SH-SY5Y (cell line): ENCODE results near the gene MPG.

Source experiments
- GATA2 ChIP-seq: IDR thresholded peaks from 2 replicates; pipeline ENCODE4 v1.6.1; 2011; ENCODE audit warnings: mild to moderate bottlenecking, low read depth, low read length
- GATA3 ChIP-seq: IDR thresholded peaks from 2 replicates; pipeline ENCODE4 v1.6.1; 2011; ENCODE audit warnings: low read depth, mild to moderate bottlenecking, low read length, moderate library complexity

MPG gene

DNA sequence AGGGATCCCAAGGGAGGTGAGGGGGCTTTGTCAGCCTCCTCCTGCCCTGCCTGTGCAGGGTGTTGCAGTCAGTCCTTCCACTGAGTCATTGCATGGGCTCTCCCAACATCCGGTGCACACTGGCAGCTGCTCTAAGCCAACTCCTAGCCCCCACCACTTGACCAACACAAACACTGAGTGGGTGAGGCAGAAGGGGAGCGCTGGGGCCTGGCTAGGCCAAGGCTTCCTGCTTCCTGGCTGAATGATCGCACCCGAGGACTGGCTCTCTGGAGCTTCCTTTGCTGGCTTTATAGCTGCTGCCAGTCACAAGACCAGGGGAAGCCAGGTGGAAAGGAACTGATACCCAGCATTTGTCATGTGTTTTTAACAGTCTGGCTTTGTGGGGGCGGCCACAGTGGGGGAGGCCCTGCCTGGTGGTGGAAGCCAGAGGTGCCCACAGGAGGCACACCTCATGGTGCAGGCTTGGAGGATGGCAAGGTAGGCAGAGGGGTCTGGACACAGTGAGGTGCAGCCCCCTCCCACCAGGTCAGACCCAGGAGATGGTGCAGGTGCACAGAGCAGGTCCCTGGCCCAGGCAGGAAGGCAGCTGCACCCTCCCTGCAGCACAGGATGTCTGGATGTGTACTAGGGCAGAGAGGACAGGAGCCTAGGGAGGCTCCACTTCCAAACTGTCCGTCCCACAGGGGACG, 6.8 kb downstream of the MPG start:
- TF ChIP-seq GATA2 (no peak), GATA3 (no peak)

DNA sequence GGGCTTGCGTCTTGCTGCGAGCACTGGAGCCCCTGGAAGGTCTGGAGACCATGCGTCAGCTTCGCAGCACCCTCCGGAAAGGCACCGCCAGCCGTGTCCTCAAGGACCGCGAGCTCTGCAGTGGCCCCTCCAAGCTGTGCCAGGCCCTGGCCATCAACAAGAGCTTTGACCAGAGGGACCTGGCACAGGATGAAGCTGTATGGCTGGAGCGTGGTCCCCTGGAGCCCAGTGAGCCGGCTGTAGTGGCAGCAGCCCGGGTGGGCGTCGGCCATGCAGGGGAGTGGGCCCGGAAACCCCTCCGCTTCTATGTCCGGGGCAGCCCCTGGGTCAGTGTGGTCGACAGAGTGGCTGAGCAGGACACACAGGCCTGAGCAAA, 7.4 kb downstream of the MPG start:
- no peak for TF ChIP-seq GATA3
- TF ChIP-seq GATA2: no peak

DNA sequence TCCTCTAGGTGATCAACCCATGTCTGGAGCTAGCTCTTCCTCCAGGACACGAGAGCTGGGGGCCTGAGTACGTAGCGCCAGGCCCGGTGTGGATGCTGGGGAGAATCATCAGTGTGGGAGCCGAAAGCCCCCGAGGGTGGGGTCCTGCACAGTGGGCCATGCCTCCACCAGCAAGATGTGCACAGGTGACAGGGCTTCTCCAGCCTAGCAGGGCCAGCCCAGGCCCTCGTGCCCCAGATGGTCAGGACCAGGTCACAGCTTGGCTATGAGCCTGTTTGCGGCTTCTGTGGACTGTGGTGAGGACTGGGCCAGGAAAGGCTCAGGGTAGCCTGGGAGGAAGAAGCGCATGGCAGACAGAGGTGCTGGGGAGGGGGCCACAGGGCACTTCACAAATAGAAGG, 7.8 kb downstream of the MPG start:
- TF ChIP-seq GATA3 (no peak), GATA2 (no peak)

DNA sequence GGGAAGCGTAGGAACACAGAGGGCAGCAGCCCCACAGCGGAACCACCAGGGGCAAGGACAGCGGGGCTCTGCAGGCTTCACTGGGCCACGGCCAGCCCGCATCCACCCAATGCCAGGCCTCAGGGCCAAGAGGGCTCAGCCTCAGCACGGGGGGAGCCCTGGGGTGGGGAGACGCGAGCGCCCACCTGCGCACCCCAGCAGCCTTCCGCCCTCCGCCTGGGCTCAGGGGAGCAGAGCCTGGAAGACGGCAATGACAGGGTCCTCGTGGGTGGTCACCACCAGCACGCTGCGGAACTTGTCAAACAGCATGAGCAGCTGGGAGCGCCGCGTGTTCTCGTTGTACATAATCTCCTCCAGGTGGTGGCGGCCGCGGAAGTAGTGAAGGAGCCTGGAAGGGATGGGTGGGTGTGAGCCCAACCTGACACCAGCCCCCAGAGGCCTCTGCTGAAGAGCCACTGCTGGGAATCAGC, 8.5 kb downstream of the MPG start:
- TF ChIP-seq GATA3 (no peak), GATA2 (no peak)

DNA sequence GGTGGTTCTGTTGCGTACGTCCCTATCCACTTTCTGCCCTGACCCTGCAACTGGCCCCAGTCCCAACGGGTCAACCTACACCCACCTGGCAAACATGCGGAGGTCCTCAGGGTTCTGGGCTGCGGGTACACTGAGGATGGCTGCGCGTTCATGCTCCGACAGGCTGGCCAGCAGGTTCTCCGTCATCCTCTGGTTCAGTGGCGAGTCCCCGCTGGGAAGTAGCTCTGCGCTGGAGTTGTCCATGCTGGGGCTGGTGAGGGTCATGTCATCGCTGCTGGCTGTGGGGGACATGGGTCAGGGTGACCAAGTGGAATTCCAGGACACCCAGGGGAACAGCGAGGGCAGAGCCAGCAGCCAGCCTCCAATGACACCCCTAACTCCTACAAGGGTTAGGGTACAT, 10.6 kb downstream of the MPG start:
- TF ChIP-seq GATA2 (no peak), GATA3 (no peak)

DNA sequence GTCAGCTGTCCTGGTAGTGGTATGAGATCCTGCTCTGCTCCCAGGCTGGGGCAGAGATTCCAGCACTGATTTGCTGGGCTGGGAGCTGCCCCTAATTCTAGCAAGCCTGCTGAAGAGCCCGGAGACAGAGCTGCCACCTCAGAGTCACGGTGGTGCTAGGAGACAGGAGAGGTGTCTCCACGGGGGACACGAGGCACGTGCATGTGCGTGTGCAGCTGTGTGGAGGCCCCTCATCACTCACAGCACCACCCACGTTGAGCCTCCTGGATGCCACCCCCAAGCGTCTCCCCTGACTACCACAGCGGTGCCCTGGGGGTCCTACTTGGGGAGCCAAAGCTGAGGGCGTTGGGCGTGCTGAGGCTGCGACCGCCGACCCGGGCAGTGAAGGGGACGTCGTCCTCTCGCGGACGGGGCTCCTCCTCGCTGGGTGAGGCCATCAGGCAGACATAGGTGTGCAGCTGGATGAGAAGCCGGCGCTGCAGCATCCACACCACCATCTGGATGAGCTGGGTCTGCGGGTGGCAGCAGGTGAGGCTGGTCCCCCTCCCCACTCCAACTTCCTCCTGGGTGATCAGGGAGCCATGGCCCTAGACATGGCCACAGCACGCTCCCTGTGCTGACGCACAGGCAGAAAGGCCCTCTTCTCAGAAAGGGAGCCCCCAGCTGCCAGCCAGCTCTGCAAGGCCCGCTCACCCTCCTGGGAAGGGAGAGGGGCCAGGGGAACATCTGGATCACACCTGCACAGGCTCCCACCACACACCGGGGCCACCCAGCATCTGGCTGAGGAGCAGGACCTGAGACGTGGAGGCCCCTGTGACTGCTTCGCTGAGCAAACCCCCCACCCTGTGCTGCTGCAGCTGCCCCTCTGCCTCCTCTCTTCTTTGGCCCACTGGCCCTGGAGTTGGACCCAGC, 11.6 kb downstream of the MPG start:
- no peak for TF ChIP-seq GATA2
- TF ChIP-seq GATA3: no peak

DNA sequence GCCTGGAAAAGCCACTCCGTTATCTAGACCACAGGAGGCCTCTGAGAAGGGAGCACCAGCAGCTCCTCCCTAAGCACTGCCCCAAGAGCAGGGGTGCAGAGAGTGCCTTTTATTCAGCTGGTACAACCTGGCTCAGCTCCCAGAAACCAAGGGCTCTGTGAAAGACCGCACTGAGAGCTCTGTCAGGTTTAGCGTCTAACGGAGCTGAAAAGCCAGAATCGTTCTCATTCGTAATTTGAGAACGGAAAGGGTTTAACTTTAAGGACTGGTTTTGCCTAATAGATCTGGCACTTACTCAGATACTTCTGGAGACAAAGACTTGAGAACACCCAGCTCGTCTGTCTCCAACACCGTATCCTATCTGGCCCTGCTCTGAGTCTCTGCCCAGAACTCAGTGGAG, 13.5 kb downstream of the MPG start:
- no peak for TF ChIP-seq GATA2
- no peak for TF ChIP-seq GATA3

DNA sequence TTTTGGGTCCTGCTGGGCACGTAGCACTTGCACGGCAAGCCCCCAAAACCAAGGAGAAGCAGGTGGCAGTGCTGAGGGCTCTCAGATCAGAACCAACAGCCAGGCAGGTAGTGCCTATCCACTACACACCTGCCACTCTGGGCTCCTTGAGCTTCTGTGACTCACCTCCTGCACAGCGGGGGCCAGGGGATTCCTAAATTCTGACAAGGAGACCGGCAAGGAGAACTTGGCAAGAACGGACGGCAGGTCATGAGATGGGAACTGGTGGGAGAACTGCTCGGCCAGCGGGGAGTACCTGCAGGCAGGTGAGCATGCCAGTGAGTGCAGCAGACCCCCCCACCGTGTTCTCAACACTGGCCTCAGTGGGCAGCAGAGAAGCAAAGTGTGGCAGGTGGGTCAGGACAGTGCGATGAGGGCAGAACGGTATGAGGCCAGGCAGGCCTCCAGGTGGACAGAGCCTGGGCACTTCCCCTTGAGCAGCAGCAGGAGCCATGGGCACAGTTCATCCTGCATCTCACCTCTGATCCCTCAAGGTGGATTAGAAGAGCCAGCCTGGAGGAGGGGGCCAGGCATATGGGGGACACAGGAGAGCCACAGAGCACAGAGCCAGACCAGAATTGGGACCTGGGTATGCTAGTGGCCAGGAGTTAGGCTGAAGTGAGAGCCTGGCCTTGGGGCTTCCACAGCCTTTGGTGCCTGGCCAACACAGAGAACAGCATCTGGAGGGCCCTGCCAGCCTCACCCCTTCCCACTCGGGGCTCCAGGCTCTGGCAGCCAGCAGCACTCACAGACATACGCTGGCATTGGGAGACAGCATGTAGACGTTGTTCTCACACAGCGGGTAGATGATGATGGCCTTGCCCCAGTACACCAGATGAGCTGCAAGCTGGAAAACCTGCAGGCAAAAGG, 14.7 kb downstream of the MPG start:
- TF ChIP-seq GATA2 (no peak), GATA3 (no peak)

DNA sequence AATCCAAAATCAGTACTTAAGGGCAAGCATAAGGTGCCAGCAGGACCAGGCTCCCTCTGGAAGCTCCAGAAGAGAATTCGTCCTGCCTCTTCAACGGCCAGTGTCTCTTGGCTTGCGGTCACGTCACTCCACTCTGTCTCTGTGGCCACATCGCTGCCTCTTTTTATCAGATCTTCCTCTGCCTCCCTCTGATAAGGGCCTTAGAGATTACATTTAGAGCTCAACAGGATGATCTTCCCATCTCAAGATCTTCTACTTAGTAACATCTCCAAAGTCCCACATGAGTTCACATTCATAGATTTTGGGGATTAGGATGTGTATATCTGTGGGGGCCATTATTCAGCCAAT, 16.9 kb downstream of the MPG start:
- no peak for TF ChIP-seq GATA3
- no peak for TF ChIP-seq GATA2

DNA sequence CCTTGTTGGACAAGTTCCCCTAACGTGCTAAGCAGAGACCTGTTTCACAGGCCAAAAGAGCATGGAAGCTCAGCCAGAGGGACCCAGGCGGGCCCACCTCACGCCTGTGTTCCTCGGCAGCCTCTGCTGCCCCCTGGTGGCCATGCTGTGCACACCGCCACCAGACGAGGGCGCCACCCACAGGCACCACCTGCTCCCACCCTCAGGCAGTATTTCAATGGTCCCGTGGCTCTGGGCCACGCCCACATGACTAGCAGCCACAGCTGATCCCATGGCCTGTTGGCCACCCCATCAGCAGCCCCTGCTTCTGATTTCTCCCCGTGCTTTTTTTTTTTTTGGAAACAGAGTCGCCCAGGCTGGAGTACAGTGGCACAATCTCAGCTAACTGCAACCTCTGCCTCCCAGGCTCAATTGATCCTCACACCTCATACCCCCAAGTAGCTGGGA, 18.9 kb downstream of the MPG start:
- TF ChIP-seq GATA3 (no peak), GATA2 (no peak)

DNA sequence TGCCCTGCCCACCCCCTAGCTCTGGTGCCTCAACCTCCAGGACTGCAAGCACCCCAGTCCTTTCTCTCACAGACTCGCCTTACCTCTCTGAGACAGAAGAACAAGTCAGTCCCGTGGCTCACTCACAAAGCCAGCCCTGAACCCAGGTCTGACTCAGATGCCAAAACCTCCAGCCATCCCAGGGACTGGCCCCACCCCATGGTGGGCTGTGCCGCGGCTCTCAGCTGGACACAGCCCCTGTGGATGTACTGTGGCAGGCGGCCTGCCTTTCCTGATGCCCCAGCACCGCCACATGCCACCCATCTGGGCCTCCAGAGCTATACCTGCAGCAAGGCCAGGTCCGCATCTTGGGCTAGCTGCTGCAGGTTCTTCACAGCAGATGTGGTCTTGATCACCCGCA, 19.8 kb downstream of the MPG start:
- TF ChIP-seq GATA2 (no peak), GATA3 (no peak)

DNA sequence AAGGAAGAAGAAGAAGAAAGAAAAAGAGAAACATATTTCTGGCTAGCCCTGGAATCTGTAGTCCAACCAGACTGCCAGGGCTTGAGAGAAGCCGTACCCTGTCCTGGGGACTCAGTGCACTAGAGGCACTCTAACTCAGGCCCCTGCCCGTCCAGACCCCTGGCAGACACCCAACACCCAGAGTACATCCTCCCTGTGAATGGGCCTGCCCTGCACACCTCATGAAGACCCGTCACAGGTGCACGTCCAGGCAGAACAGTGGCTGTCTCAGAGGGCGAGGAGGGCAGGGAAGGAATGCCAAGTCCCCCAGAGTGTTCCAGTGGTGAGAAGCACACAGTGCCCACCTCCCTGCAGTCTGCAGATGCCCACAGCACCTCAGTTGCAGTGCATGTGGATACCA, 23.0 kb downstream of the MPG start:
- TF ChIP-seq GATA3 (no peak), GATA2 (no peak)

DNA sequence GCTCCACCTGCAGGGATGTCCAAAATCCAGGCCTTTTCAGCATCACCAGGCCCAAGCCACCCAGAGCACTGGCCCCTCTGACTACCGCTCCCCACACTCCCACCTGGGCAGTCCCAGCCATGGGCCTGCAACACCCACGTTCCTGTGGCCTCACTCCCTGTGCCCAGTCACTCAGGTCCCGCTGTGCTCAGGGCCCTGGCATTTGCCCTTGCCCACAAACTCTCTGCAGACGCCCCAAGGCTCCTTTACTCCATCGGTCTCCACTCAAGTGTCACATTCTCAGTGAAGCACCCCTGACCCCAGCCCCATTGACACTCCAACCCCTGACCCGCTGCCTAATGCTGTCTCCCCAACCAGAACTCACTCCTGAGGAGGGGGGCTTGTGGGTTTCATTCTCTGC, 23.6 kb downstream of the MPG start:
- TF ChIP-seq GATA2 (no peak), GATA3 (no peak)

DNA sequence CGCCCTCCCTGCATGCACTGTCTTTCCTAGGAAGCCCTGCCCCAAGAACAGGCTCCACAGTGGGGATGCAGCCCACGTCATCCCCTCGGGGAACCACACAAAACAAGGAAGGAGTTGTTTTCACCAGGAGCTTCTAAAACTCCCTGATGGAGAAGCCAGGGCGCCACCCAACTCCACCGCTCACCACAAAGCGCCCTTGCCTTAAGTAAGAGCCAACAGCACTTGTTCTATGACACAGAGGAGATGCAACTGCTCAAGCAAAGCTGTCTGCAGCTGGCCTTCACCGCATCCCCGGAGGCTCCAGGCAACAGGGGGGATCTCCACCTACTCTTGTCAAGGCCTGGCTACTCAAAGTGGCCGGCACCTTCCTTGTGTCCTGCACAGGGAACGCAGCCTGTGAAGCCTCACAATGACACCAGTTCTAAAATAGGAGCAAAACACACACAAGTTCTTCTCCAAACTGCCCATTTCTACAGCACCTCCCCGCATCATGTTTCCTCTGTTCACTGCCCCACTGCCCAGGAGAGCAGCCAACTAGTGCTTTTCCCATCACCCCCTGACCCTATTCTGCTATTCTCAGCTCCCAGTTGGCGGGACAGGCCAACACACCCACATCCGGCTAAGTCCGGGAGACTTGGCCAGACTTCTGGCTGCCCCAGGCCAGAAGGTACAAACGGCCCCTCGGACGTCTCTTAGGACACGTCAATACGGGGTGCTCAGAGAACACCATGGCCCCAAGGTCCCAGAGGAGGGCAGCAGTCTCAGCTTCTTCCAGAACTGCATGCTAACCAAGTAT, 24.2 kb downstream of the MPG start:
- TF ChIP-seq GATA2 (no peak), GATA3 (no peak)
